OCI-LY3 (cell line): ENCODE data around the gene IL4R.

Experiments
- H2AFZ ChIP-seq: fragments of 200-600, 300-600 bp; shearing (Covaris generic); 2 replicates; pipeline ENCODE4 v1.6.0; 2014; ENCODE audit warnings: antibody characterized with exemption, low read depth, low read length
- H3K27ac ChIP-seq: fragments of 200-600, 300-600 bp; sonication (generic); 2 replicates; pipeline ENCODE4 v1.5.1; 2014; ENCODE audit warnings: mild to moderate bottlenecking, low read length, moderate library complexity, mixed read lengths
- H3K27me3 ChIP-seq: fragments of 200-600, 300-600 bp; sonication (generic); 2 replicates; pipeline ENCODE4 v1.6.1; 2014; ENCODE audit warnings: low read depth, low read length, mixed read lengths
- H3K36me3 ChIP-seq: fragments of 200-600, 300-600 bp; sonication (generic); replicated peaks from 2 replicates; pipeline ENCODE3; 2014; ENCODE audit warnings: low read depth, low read length, mixed read lengths
- H3K4me1 ChIP-seq: fragments of 300-600, 200-600 bp; sonication (generic); 2 replicates; pipeline ENCODE4 v1.6.1; 2014; ENCODE audit warnings: low read length, mixed read lengths
- H3K4me2 ChIP-seq: fragments of 200-600, 300-600 bp; sonication (generic); 2 replicates; pipeline ENCODE4 v1.6.1; 2014; ENCODE audit warnings: low read length, mixed read lengths
- H3K4me3 ChIP-seq: fragments of 300-600, 200-600 bp; sonication (generic); 2 replicates; pipeline ENCODE4 v1.5.1; 2014; ENCODE audit warnings: antibody characterized with exemption, mild to moderate bottlenecking, low read length, moderate library complexity
- H3K79me2 ChIP-seq: fragments of 300-600, 200-600 bp; shearing (Covaris generic); 2 replicates; pipeline ENCODE4 v1.6.1; 2014; ENCODE audit warnings: mild to moderate bottlenecking, low read length, mixed read lengths
- H3K9ac ChIP-seq: fragments of 300-600, 200-600 bp; shearing (Covaris generic); 2 replicates; pipeline ENCODE4 v1.6.0; 2014; ENCODE audit warnings: mild to moderate bottlenecking, low read length, moderate library complexity
- H3K9me3 ChIP-seq: fragments of 200-600, 300-600 bp; shearing (Covaris generic); 2 replicates; pipeline ENCODE4 v1.6.1; 2014; ENCODE audit warnings: low read length, mixed read lengths; ENCODE audit not compliant: insufficient read depth
- H4K20me1 ChIP-seq: fragments of 200-600, 300-600 bp; sonication (generic); 2 replicates; pipeline ENCODE4 v1.6.1; 2016; ENCODE audit warnings: low read length, mixed read lengths; ENCODE audit not compliant: insufficient read depth
- EZH2phosphoT487 ChIP-seq: fragments of 200-600 bp; shearing (Covaris generic); IDR thresholded peaks from 2 replicates; pipeline ENCODE4 v1.6.1; 2018; ENCODE audit warnings: antibody characterized with exemption, mixed run types, low read depth
- TF ChIP-seq, protein P1 (sequence below): fragments of 200-600, 300-600 bp; sonication (generic); IDR thresholded peaks from 2 replicates; pipeline ENCODE4 v1.5.1; 2014; ENCODE audit warnings: antibody characterized with exemption, low read length, low read depth

The IL4R gene

DNA sequence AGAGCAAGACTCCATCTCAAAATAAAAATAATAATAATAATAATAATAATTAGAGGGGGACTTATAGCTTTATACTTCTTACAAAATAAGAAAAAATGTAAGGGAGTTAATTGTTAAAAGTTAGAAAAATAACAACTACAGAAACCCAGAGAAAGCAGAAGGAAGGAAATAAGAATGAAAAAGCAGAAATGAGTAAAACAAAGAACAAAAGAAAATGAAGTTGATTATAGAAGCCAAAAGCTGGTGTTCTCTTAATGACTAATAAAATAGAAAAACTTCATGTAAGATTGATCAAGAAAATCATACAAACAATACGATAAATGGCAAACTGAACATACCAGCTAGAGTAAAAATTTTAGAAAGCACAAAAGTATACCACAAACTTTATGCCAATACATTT lies 38.4 kb upstream of the IL4R start:
- Histone ChIP-seq H3K9ac (no peak overlapping the region), H3K9me3 (no peaks in the 10 kb centered on the region), H3K4me1 (peaks cover 10% of the 10 kb centered on the region), H4K20me1 (no peaks in the 10 kb centered on the region), H3K79me2 (no peaks in the 10 kb centered on the region), H3K27me3 (no peaks in the 10 kb centered on the region), H3K27ac (no peak overlapping the region), H3K36me3 (no peaks in the 10 kb centered on the region), H2AFZ (no peak overlapping the region), H3K4me3 (no peak overlapping the region), H3K4me2 (peak overlapping the region; percentile 35)
- TF ChIP-seq, protein P1, sequence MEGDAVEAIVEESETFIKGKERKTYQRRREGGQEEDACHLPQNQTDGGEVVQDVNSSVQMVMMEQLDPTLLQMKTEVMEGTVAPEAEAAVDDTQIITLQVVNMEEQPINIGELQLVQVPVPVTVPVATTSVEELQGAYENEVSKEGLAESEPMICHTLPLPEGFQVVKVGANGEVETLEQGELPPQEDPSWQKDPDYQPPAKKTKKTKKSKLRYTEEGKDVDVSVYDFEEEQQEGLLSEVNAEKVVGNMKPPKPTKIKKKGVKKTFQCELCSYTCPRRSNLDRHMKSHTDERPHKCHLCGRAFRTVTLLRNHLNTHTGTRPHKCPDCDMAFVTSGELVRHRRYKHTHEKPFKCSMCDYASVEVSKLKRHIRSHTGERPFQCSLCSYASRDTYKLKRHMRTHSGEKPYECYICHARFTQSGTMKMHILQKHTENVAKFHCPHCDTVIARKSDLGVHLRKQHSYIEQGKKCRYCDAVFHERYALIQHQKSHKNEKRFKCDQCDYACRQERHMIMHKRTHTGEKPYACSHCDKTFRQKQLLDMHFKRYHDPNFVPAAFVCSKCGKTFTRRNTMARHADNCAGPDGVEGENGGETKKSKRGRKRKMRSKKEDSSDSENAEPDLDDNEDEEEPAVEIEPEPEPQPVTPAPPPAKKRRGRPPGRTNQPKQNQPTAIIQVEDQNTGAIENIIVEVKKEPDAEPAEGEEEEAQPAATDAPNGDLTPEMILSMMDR = no peak
- no peak for TF ChIP-seq EZH2phosphoT487

DNA sequence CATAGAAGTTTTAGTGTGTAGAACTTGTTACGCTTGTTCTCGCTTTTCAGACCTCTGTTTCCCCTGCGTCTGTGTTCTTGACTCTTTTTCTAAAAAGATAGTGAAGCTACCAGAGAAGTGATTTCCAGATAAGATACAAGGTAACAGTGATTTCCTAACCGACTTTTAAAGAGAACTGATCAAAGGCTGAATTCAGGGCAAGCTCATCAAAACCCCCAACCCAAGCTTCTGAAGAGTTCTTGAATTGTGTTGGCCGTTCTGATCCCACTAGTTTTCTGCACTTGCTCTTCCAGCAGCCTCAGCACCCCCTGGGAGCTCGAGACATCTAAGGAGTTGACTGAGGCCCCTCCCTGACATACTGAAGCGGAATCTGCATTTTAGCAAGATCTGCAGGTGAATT lies 32.5 kb upstream of the IL4R start:
- peaks cover 3% of the 10 kb centered on the region; the same call in 1 of the 2 replicates for H3K27me3 ChIP-seq
- TF ChIP-seq, protein P1 = no peak
- TF ChIP-seq EZH2phosphoT487 = no peak
- H3K9ac ChIP-seq = no peak overlapping the region
- no peak overlapping the region for H3K4me3 ChIP-seq
- no peak overlapping the region for H2AFZ ChIP-seq
- no peaks in the 10 kb centered on the region for H3K9me3 ChIP-seq
- no peaks in the 10 kb centered on the region for H4K20me1 ChIP-seq
- H3K36me3 ChIP-seq = no peaks in the 10 kb centered on the region
- no peaks in the 10 kb centered on the region for H3K79me2 ChIP-seq
- H3K27ac ChIP-seq = no peak overlapping the region
- peaks cover 27% of the 10 kb centered on the region for H3K4me1 ChIP-seq
- H3K4me2 ChIP-seq = no peak overlapping the region

DNA sequence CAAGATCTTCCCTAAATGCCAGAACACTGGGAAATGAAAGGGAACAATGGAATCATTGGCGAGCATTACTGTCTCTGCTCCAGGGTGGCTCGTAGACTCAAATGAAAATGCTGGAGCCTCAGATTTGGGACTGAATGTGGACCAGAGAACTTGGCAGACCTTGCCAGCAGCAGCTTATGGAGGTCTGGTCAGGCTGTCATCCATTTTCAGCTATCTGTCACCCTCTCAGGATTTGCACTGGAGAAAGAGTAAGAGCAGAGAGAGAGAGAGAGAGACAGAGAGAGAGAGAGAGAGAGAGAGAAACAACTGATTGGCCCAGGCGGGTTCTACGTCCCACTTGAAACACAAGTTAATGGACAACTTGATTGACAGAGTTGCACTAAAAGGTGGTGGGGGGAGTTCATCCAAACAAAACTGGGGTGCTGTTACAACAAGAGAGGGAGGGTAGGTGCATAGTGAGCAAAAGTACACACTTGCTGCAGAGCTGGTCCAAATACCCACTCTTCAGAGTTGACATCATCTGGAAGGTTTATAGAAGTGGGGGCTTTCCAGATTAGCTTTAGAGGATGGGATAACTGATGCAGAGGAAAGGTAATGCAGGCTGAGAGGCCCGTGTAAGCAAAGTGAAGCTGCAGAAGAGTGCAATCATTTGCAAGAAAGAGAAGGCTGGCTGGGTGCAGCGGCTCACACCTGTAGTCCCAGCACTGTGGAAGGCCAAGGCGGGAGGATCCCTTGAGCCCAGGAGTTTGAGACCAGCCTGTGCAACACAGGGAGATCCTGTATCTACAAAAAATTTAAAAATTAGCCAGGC lies 28.7 kb upstream of the IL4R start:
- no peak overlapping the region for H3K4me3 ChIP-seq
- peaks cover 33% of the 10 kb centered on the region for H3K4me1 ChIP-seq
- H3K9me3 ChIP-seq = no peaks in the 10 kb centered on the region
- peak overlapping the region; percentile 0; the same call in 1 of the 2 replicates for H2AFZ ChIP-seq
- H3K4me2 ChIP-seq = no peak overlapping the region
- peaks cover 3% of the 10 kb centered on the region; the same call in 1 of the 2 replicates for H3K27me3 ChIP-seq
- H3K79me2 ChIP-seq = no peaks in the 10 kb centered on the region
- no peaks in the 10 kb centered on the region for H4K20me1 ChIP-seq
- H3K9ac ChIP-seq = no peak overlapping the region
- TF ChIP-seq, protein P1 = no peak
- no peak for TF ChIP-seq EZH2phosphoT487
- no peaks in the 10 kb centered on the region for H3K36me3 ChIP-seq
- no peak overlapping the region for H3K27ac ChIP-seq

DNA sequence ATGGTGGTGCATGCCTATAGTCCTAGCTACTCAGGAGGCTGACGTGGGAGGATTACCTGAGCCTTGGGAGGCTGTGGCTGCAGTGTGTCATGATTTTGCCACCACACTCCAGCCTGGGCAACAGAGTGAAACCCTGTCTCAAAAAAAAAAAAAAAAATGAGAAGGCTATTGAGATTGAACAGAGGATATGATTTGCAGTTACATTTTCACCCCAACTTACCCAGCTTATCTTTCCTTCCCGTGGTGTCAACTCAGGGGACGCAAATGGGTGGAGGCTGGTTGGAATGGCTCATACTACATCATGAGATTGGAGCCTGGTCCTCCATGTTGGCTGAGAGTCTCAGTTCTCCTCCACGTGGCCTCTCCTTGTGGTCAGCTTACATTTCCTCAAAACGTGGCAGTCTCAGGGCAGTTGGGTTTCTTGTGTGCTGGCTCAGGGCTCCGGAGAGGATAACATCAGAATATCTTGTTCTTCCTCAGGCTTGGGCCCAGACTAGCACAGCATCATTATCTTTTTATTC lies 28.0 kb upstream of the IL4R start:
- Histone ChIP-seq H3K79me2 (no peaks in the 10 kb centered on the region), H3K4me1 (peaks cover 33% of the 10 kb centered on the region), H3K27me3 (peaks cover 3% of the 10 kb centered on the region; the same call in 1 of the 2 replicates), H3K4me2 (no peak overlapping the region), H3K9me3 (no peaks in the 10 kb centered on the region), H3K9ac (no peak overlapping the region), H3K4me3 (no peak overlapping the region), H3K36me3 (no peaks in the 10 kb centered on the region), H4K20me1 (no peaks in the 10 kb centered on the region), H3K27ac (no peak overlapping the region), H2AFZ (no peak overlapping the region)
- TF ChIP-seq, protein P1 = no peak
- no peak for TF ChIP-seq EZH2phosphoT487
